Dermis blood vessel endothelial cell (primary cell): ENCODE measurements around the gene SRRM1. TPM values are rescaled to one million over a fixed set of nuclear protein-coding genes. Genes with fewer than 3 reads are reported as not detected.
"Not testable (repeated sequence)": the region's sequence is repeated elsewhere in the genome, so short reads cannot be mapped to it uniquely, and the experiment has no call there.

ENCODE experiments used
- DNase-seq: peaks from one replicate; pipeline ENCODE4 v3.0.0; 2010
- total RNA-seq: library from RNA; depleted of rRNA; stranded (reverse); fragments of >200 nt; gene quantifications from 2 replicates; pipeline ENCODE4 v1.2.3, GENCODE V29; 2014

The SRRM1 gene
- total RNA-seq, 1 donor from 2014 or later = 31.1 TPM

DNA sequence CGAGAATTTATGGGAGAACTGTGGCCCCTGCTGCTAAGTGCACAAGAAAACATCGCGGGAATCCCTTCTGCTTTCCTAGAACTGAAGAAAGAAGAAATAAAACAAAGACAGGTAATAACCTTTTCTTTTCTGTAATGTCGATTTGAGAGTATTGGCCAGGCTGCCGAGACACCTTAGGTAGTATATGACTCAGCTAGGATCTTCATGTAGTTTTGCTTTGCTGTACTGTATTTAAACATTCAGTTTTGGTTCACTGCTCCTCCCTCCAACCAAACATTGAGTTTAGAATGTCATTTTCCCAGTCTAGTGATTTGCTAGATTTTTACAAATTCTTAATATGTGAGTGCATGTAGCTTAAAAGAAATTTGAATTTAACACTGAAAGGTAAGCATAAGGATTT is 5.8 kb downstream of the SRRM1 start:
- no peak for DNase-seq

DNA sequence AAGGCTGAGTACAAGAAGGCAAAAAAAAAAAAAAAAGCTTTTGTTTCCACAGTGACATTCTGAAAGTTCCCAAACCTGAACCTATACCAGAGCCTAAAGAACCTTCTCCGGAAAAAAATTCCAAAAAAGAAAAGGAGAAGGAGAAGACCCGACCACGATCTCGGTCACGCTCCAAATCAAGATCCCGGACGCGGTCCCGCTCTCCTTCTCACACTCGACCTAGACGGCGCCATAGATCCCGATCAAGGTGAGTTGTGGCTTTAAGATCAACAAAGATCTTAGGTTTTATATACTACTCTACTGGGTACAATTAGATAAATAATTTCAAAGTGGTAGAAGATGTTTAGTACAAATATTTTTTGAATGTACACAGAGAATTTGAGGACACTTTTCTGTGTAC is 9.3 kb downstream of the SRRM1 start:
- no peak for DNase-seq

DNA sequence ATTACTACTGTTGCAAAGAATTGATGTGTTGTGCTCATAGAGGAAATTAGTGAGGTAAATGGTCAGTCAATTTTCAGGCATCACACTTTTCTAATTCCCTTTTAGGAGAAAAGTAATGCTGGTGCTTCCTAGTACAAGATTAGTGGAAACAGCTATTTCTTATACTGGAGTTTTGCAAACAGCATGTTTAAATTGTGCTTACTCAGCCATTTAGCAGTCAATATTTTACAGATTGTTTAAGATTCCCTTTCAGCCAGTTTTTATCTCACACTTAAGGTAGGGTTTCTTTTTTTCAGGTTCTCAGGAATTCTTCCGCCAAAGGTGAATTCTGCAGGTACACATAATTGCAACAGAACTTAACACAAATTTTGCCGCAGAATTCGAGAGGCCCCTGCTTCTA is 10.9 kb downstream of the SRRM1 start:
- no peak for DNase-seq

DNA sequence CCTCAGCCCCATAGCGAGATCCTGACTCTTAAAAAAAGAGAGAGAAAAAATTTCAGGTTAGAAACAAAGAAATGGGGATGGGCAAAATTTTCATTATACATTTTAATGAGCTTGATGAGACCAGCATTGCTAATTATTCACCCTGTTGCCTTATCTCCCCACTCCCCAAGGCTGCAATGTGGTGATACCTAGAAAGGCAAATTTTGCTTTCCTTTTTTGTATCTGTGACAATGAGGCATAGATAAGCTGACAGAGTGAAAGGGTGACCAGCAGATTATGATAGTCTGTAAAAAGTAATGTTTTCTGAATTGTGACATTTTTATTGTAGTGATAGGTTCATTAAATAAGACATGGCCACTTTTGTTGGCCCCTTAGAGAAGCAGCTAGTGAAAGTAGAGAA is 12.9 kb downstream of the SRRM1 start:
- DNase-seq = no peak

DNA sequence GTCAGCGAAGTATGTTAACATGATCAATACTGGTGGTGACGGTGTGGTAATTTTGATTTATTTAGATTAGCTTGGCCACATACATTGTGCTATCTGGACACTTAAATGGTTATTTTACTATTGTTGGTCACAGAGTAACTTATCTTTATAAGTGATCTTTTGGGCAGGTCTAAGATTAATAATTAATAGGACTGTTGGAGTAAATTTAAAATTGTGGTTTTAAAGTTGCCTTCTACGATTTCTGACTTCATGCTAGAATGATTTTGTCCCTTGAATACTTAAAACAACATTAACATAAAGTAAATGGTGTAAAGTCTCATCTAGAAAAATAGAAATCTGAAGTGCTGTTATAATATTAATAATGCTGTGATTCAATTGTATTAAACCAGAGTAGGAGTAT is 14.7 kb downstream of the SRRM1 start:
- DNase-seq = no peak

DNA sequence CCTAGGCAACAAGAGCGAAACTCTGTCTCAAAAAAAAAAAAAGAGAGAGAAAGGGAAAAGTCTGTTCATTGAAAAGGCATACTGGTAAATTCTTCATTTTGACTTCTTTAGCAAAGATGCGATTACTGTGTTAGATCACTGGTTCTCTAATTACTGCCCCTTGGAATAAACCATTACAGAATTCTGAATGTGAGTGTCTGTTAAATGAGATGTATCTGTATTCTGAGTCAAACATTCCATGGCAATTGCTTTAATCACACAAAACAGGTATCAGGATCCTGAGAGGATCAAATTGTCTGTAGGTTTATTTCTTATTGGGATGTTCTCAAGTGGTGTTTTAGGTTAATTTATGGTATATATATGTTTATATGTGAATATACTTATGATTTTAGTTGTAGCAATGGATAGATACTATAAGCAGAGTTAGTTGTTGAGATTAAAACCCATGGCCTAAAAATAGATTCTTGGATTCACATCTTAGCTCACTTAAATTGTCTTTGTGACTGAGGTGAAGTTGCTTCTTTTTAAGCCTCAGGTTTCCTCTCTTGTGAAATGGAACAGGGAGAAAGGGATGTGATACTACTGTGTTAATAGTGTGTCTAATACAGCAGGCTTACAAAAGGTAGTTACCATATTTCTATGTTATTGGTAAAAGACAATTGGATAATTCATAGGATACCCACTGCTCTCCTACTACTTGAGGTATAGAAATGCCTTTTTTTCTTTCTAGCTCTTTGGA is 16.2 kb downstream of the SRRM1 start:
- no peak for DNase-seq

DNA sequence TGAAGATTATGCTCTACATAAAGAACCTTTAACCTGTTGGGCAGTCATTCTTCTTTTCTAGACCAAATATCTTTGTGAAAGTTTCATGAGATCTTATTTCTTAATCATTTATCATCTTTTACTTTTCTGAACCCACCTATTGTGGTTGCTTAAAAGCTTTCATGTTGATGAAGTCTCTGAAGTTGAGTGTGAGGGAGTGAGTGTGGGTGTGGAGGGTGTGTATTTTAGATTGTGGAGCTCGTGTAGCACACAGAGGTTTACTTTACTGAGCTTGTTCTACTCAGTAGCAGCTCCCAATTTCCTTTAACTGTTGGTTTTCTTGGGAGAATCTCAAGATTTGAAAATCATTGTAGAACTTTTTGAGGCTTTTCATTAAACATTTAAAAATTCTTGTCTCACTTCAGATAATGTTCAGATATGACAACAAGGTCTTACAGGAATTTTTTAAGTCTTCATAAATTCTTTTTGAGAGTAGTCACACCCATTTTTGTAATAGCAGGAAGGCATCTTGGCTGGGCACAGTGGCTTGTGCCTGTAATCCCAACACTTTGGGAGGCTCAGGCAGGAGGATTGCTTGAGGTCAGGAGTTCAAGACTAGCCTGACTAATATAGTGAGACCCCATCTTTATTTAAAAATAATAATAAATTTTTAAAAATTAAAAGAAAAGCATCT is 17.0 kb downstream of the SRRM1 start:
- no peak for DNase-seq

DNA sequence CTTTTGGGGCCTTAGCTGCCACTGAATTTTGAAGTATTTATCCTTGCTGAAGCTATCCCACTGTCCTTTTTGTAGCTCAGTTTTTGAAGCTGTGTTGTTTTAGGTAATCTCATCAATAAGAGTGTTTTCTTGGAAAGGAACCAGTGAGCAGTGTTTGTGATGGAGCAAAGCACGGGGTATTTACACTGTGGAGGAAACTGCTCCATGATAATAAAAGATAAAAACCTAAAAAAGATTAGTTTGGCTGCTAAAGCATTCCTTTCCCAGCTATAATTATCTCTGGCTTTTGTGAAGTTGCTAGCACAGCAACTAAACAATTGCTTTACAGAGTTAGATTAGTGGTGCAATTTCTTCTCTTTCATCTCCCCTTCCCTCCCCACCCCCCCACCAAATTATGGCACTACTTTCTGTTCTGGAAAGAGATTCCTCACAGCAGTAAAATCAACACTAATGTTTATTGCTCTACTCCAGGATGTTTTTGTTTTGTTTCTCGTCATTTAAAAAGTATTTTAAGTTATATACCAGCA is 21.5 kb downstream of the SRRM1 start:
- no peak for DNase-seq

DNA sequence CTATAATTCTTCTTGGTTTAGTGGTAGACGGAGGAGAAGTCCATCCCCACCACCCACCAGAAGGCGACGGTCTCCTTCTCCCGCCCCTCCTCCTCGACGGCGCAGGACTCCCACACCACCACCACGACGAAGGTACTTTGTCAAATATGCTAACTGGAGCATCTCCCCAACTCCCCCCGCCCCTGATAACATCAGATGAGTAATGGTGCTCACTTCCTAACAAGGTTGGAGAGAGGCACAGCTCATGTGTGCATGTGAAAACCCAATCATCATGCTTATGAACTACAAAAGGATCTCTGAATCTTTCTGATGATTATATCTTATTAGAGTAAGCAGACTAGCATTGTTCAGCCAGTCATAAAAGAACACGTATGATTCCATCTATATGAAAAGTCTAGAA is 23.7 kb downstream of the SRRM1 start:
- no peak for DNase-seq

DNA sequence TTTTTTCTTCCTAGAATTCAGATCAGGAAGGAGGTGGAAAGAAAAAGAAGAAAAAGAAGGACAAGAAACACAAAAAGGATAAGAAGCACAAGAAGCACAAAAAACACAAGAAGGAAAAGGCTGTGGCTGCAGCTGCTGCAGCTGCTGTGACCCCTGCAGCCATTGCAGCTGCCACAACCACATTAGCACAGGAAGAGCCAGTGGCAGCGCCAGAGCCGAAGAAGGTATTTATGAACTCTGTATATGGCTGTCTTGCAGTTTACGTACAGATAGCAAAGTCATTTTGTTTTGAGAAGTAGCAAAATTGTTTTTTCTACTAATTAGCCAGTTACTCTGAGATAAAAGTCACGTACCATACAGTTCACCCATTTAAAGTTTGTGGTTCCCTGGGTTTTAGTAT is 28.3 kb downstream of the SRRM1 start:
- DNase-seq = not testable (repeated sequence)

DNA sequence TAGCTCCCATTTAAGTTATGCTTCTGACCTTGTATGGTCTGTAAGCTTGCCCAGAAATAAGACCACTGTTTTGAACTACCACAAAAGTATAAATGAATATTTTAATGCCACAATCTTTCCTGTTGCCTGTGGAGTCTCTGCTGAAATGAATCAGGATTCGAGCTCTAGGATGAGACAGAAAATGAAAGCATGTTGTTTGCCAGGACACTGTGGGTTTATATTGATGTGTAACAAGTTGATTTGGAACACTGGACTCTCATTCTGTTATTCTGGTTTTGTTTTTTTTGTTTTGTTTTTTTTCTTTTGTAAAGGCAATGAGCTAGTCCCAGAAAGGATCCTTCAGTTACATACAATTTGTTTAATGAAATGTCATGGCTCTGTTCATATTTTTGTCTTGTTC is 29.6 kb downstream of the SRRM1 start:
- not testable (repeated sequence) for DNase-seq

DNA sequence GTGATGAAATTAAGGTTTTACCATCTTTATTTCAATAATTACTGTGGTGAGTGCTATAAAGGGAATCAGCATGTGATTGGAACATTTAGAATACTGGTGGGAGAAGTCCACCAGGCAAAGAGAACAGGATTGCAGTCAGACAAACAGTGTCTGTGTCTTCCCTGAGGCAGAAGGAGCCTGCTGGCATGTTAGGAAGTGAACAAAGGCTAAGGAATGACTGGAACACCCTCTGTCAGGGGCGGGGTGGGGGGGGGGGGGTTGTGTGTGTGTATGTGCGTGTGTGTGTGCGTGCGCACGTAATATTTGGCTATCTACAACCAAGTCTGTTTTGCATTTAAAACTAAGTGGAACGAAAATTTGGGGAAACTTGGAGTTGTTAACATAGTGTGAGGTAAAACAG is 30.2 kb downstream of the SRRM1 start:
- no peak for DNase-seq

DNA sequence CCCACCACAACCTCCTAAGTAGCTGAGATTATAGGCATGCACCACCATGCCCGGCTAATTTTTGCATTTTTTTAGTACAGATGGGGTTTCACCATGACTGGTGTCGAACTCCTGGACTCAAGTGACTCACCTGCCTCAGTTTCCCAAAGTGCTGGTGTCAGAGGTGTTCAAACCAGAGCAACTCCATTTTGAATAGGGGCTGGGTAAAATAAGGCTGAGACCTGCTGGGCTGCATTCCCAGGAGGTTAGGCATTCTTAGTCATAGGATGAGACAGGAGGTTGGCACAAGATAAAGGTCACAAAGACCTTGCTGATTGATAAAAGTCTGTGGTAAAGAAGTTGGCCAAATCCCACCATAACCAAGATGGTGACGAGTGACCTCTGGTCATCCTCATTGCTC is 35.3 kb downstream of the SRRM1 start:
- not testable (repeated sequence) for DNase-seq

DNA sequence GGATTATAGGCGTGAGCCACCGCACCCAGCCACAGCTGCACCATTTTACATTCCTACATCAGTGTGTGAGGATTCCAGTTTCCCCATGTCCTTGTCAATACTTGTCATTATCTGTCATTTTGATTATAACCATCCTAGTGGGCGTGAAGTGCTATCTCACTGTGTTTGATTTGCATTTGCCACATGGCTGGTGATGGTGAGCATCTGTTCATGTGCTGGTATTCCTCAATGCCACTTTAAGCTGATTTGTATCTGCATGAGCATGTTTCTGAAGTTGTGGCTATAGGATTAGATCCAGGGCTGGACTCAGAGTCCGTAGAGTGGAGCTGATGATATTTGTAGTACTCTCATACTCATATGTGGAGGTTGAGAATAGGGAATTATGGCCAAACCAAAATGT is 36.6 kb downstream of the SRRM1 start:
- no peak for DNase-seq

DNA sequence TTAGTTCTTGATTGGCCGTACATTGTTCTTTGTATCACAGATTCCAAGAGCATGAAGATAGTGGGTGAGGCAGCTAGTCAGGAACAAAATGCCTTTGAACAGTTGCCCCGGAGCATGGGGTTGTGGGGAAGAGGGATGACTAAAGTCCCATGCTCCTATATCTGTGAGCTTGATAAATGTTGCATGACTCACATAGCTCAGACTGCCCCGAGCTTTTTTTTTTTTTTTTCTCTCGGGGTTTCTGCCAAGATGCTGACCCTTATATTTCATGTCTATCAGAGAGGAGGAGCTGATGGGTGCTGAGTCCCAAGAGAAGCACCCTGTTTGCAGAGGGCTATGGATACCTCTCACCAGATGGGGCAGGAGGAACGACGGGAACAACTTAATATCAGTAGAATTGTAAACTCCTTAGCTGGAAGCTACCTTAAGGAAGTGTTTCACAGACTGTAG is 40.6 kb downstream of the SRRM1 start:
- DNase-seq = peak; percentile 86

DNA sequence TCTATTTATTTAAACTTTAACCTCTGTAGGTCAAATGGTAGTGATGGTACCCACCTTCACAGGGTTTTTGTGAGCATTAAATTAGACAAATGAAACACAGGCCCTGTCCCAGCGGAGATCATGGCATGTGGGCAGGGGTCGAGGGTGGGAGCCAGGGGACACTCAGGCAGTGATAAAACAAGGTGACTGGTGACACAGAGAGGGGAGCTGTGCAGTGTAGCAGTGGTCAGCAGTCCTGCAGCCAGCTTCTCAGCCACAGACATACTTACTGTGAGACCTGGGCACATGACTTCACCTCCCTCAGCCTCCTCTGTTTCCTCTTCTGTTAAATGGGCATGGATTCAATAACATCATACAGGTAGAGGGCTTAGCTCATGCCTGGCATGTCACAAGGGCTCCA is 44.9 kb downstream of the SRRM1 start:
- DNase-seq = no peak

DNA sequence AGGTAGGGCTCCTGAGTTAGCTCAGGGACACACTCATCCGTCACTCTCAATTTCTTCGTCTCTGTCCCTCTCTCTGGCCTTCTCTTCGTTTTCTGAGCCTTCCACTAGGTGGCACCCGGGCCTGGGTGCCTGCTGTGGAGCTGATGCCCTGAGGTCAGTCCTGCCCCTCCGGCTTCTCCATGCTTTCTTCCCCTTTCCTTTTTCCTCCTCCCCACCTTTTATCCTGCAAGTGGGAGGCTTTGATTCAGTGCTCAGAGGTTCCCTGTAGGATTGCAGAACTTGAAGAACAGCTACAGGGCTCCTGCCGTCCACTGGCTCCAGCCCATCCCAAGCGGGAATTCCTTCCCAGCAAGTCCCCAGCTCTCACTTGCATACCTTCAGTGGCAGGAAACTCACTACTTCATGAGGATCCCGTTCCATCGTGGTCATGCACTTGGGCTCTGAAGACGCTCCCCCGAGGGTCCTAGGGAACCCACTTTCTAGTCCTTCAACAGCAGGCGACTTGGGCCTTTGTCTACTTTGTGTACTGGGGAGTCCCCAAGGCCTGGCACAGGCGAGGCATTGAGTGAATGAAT is 45.6 kb downstream of the SRRM1 start:
- peak; percentile 81 for DNase-seq

DNA sequence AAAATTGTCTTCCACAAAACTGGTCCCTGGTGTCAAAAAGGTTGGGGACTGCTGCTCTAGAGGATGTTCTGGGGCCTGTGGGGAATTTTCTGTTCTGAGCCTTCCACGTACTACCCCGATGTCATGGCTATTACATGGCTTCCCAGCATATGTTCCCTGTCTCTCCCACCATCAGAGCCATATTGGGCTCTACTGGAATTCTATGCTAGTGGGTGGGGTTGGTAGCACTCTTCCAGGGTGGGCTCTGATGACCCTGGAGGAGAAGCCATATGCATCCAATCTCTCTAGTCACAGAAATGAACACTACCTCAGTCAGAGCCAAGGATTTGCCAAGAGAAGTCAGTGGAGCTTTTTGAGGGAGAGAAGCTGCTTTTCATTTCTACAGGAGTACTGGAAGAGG is 47.9 kb downstream of the SRRM1 start:
- DNase-seq = no peak

DNA sequence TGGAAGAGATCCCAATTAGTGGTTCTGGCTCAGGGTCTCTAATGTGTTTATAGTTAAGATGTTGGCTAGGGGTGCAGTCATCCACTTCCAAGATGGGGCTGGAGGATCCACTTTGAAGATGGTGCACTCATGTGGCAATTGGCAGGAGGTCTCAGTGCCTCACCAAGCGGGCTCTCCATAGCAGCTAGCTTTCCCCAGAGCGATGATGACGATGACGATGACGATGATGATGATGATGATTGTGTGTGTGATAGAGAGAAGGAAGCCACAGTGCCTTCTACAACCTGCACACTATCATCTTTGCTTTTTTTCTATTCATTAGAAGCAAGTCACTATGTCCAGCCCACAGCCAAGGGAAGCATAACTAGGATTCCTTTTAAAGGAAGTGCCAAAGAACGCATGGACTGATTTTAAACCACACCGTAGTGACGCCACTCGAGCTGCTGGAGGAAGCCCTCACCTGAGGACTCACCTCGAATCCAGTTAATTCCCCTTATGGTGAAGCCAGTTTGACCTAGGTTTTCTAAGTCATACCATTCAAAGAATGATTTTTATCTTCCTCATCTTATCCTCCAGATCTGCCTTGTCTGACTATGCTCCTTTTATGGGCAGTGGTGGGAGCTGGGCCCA is 49.4 kb downstream of the SRRM1 start:
- DNase-seq = no peak

DNA sequence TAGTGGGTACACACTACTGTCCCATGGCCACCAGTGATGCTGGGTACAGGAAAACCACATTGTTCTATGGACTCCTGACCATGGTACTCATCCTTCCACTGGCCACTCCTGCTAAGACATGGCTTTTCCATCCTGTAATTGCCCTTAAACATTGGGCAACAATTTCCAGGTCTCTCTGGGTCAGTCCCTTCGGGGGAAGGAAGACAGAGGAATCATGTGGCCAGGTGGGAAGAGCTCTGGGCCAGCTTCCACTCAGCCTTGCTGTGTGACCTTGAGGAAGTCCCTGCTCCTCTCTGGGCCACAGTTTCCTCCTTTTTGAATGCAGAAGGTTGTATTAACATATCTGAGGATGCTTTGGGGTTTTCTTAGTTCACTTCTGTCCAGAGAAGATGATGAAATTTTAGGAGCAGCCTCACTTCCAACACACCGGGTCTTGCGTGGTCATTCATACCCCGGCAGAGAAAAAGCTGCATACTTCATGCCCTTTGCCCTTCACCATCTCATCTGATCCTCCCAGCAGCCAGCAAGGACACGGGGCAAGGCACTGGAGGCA is 50.8 kb downstream of the SRRM1 start:
- DNase-seq = no peak

DNA sequence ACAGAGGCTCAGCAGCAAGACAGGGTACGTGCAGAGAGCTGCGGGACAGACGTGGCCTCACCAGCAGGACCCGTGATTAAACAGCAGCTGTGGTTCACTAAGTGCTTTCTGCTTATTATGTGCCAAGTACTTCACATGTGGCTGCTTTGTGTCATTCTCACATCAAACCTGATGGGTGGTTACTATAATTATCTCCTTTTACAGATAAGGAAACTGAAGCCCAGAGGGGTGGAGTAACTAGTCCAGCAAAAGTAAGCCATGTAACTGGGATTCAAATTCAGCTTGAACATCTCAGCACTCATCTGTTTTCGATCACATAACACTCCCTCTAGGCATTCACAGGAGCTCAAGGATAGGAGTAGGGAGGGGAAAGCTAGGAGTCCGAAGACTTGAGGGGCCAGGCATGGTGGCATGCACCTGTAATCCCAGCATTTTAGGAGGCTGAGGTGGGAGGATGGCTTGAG is 51.3 kb downstream of the SRRM1 start:
- DNase-seq = no peak

DNA sequence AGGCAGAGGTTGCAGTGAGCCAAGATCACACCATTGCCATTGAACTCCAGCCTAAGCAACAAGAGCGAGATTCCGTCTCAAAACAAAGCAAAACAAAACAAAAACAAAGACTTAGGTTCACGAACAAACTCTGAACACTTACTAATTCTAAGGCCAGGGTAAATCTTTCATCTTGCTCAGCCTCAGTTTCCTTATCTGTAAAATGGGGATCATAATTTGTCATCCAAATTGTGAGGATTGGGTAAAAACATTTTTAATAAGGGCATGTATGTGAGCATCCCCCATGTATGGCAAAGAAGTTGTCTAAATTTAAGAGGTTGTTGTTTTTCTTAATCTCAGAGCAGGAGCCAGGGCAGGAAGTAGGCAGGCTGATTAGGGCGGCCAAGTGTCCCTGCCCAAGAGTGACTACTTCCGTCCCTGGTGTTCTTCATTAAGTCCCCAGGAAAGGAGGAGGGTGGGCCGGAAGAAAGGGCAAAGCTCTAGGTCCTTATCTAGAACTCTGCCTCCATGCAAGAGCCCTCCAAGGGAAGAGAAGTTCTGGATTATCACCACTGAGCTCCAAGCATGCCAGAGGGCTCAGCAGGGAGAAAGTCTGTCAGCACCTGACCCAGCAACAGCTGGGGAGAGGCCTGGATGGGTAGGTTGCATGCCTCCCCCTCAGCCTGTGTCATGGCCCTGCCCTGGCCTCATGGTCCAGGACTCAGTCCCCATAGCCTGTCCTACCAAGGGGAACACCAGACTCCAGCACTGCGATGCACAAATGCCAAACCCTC is 52.3 kb downstream of the SRRM1 start:
- peak; percentile 36 for DNase-seq
